ENCODE data around the gene ATG2B. TPM values are rescaled to one million over a fixed set of nuclear protein-coding genes. Genes with fewer than 3 reads are reported as not detected.

The ATG2B gene
- total and polyA plus RNA-seq, 2 donors (not counting 3 experiments of a cell fraction or from before 2014, with no cell fraction given): 5.9 to 17.8 TPM

GRCh38 chr14:96231526-96232130, 131.5 kb downstream of the ATG2B start:
- dilution Hi-C loops (cut with MboI; ENCODE audit: extremely low pct_ligation_motif_present, low sequenced_read_pairs): no loop called here
- no peaks in the 10 kb centered on the region for H3K9me1 ChIP-seq (replicated peaks; ENCODE audit: control insufficient read depth, extremely low read depth, insufficient read depth, low read length)
- no peaks in the 10 kb centered on the region for H3K27me3 ChIP-seq (ENCODE audit: control insufficient read depth in 2 of 2, insufficient read depth in 2 of 2, low read length in 2 of 2)
- no peak overlapping the region for H3K9ac ChIP-seq (replicated peaks; ENCODE audit: extremely low read depth, insufficient read depth, low read length)
- DNase-seq (ENCODE audit: low read depth, low spot score) (no peak), FAIRE-seq (no peak)
- intact Hi-C loops (cut with micrococcal nuclease): no loop called here
- H3K79me2 ChIP-seq (ENCODE audit: control insufficient read depth, insufficient read depth, low read length): no peaks in the 10 kb centered on the region
- no TSS peak for BruUV-seq (replicated peaks)
- POLR2A ChIA-PET: no interaction called here
- no peaks in the 10 kb centered on the region for H3K36me3 ChIP-seq (ENCODE audit: control insufficient read depth in 2 of 2, extremely low read depth in 1 of 2, insufficient read depth in 2 of 2, low read length in 2 of 2)
- H3K9me3 ChIP-seq (replicated peaks; ENCODE audit: control insufficient read depth, insufficient read depth, low read length): no peaks in the 10 kb centered on the region
- CTCF ChIA-PET: interaction anchor here (1.7 kb wide), 1 partner anchor 44 kb away, joined by 3 read pairs; no protein-coding TSS in a partner anchor
- no peak overlapping the region for H2AFZ ChIP-seq (ENCODE audit: low read depth, low read length)
- no peak overlapping the region for H3K27ac ChIP-seq (ENCODE audit: insufficient read depth, low read depth, low read length)
- no peaks in the 10 kb centered on the region for H3K4me1 ChIP-seq (ENCODE audit: control insufficient read depth, extremely low read depth, insufficient read depth, low read length)
- no peak overlapping the region for H3K4me2 ChIP-seq (ENCODE audit: insufficient read depth, low read length)
- H4K20me1 ChIP-seq (replicated peaks; ENCODE audit: control insufficient read depth, extremely low read depth, insufficient read depth, low read length): no peaks in the 10 kb centered on the region
- H3K4me3 ChIP-seq (replicated peaks in 1 of 3; ENCODE audit: insufficient read depth in 1 of 3, low read depth in 1 of 3, low read length in 3 of 3): no peak overlapping the region
- TF ChIP-seq POLR2A (IDR thresholded peaks at IDR 0.05; ENCODE audit: low read depth, low read length): no peak

GRCh38 chr14:96231056-96231455, 132.1 kb downstream of the ATG2B start:
- no peak overlapping the region for H3K9ac ChIP-seq (replicated peaks; ENCODE audit: extremely low read depth, insufficient read depth, low read length)
- H3K9me1 ChIP-seq (replicated peaks; ENCODE audit: control insufficient read depth, extremely low read depth, insufficient read depth, low read length): no peaks in the 10 kb centered on the region
- no peak overlapping the region for H2AFZ ChIP-seq (ENCODE audit: low read depth, low read length)
- H3K9me3 ChIP-seq (replicated peaks; ENCODE audit: control insufficient read depth, insufficient read depth, low read length): no peaks in the 10 kb centered on the region
- intact Hi-C loops (cut with micrococcal nuclease) (no loop called here), dilution Hi-C loops (cut with MboI; ENCODE audit: extremely low pct_ligation_motif_present, low sequenced_read_pairs) (no loop called here)
- no peaks in the 10 kb centered on the region for H3K27me3 ChIP-seq (ENCODE audit: control insufficient read depth in 2 of 2, insufficient read depth in 2 of 2, low read length in 2 of 2)
- no peak overlapping the region for H3K4me2 ChIP-seq (ENCODE audit: insufficient read depth, low read length)
- no peak overlapping the region for H3K4me3 ChIP-seq (replicated peaks in 1 of 3; ENCODE audit: insufficient read depth in 1 of 3, low read depth in 1 of 3, low read length in 3 of 3)
- FAIRE-seq (no peak), DNase-seq (ENCODE audit: low read depth, low spot score) (no peak)
- ChIA-PET CTCF (interaction anchor here (1.7 kb wide), 1 partner anchor 45 kb away, joined by 3 read pairs; no protein-coding TSS in a partner anchor), POLR2A (no interaction called here)
- TF ChIP-seq POLR2A (IDR thresholded peaks at IDR 0.05; ENCODE audit: low read depth, low read length) (no peak), MAX (IDR thresholded peaks at IDR 0.05; ENCODE audit: insufficient read depth, insufficient read length) (no peak), GATA2 (IDR thresholded peaks at IDR 0.05; ENCODE audit: insufficient read depth, insufficient read length, low read depth, low read length) (no peak), CTCF (IDR thresholded peaks at IDR 0.05; ENCODE audit: extremely low read depth in 1 of 2, insufficient read depth in 1 of 2, low read depth in 1 of 2, low read length in 2 of 2) (no peak), EZH2 (IDR thresholded peaks at IDR 0.05; ENCODE audit: borderline replicate concordance, low read depth, low read length, severe bottlenecking) (no peak), MYC (IDR thresholded peaks at IDR 0.05; ENCODE audit: low read depth, low read length) (no peak), JUN (IDR thresholded peaks at IDR 0.05; ENCODE audit: borderline replicate concordance, insufficient read depth, insufficient read length, low read depth) (no peak), POLR2AphosphoS5 (IDR thresholded peaks at IDR 0.05; ENCODE audit: insufficient read depth, low read depth, low read length) (no peak), FOS (IDR thresholded peaks at IDR 0.05; ENCODE audit: borderline replicate concordance, insufficient read depth, low read length) (no peak)
- H4K20me1 ChIP-seq (replicated peaks; ENCODE audit: control insufficient read depth, extremely low read depth, insufficient read depth, low read length): no peaks in the 10 kb centered on the region
- no peaks in the 10 kb centered on the region for H3K79me2 ChIP-seq (ENCODE audit: control insufficient read depth, insufficient read depth, low read length)
- H3K36me3 ChIP-seq (ENCODE audit: control insufficient read depth in 2 of 2, extremely low read depth in 1 of 2, insufficient read depth in 2 of 2, low read length in 2 of 2): no peaks in the 10 kb centered on the region
- H3K27ac ChIP-seq (ENCODE audit: insufficient read depth, low read depth, low read length): no peak overlapping the region
- no TSS peak for BruUV-seq (replicated peaks)
- H3K4me1 ChIP-seq (ENCODE audit: control insufficient read depth, extremely low read depth, insufficient read depth, low read length): no peaks in the 10 kb centered on the region

Data from endothelial cell of umbilical vein (primary cell).